Mammary epithelial cell (primary cell): ENCODE measurements around the gene ILKAP.

Experiments
- CTCF ChIP-seq, 2 donors: IDR thresholded peaks in 1 of 2; conservative IDR thresholded peaks in 1 of 2; 2 replicates each; pipeline ENCODE4 v1.5.1; 2011 to 2012; ENCODE audit warnings: inconsistent platforms in 2 of 2, low read length in 2 of 2, mild to moderate bottlenecking in 2 of 2, control low read depth in 1 of 2, low read depth in 1 of 2; ENCODE audit not compliant: insufficient read depth in 1 of 2; ENCODE audit errors: extremely low read depth in 1 of 2
- EZH2 ChIP-seq: IDR thresholded peaks from 2 replicates; pipeline ENCODE4 v1.6.1; 2012; ENCODE audit warnings: low read length, inconsistent platforms, borderline replicate concordance

- TF ChIP-seq CTCF (conservative IDR thresholded peaks at IDR 0.05 in 1 of 2, IDR thresholded peaks at IDR 0.05 in 1 of 2; ENCODE audit: extremely low read depth in 1 of 2, insufficient read depth in 1 of 2, low read depth in 1 of 2, low read length in 2 of 2) (no peak), EZH2 (no peak)
These were observed 59.2 kb downstream of the ILKAP start for GRCh38 chr2:238144262-238144661.
